Measurements from ENCODE around the gene ZNF710. TPM values are rescaled to one million over a fixed set of nuclear protein-coding genes. Genes with fewer than 3 reads are reported as not detected.

Gene ZNF710
- total RNA-seq, 1 donor from 2014 or later, result 30.2 TPM

DNA sequence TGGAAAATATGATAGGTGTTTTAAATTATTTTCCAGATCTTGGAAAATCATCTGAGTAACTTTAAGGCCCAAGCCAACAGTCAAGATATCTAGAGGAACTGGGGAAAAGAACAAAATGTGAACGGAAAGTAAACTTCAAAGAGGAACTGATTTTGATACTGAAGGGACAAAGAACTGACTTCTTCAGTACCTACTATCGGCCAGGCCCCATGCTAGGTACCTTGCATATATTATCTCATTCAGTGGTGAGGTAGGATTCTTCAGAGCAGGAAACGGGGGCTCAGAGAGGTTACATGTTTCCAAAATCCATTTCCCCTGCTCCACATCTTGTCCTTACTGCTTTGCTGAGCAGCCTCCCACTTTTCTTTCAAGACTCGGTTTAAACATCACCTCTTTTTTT, 9.8 kb upstream of the ZNF710 start:
- DNase-seq (ENCODE audit: low spot score), result no peak

DNA sequence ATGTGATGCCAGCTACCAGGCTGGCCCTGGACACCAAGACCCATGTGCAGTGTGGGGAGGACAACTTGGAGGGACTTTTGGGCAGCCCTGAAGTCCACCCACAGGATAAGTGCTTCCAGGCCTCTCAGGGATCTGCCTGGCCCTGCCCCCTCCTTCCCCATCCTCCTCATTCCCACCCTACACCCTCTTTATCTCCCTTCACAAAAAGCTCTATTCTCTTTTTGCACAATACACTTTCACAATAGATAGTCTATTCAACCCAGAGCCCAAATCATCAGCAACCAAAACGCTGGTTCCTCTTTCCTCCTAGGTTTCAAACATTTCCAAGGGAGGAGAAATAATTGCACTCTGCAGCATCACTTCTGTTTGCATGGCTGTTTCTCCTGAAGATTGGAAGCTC, 7.8 kb upstream of the ZNF710 start:
- DNase-seq (ENCODE audit: low spot score), result no peak

DNA sequence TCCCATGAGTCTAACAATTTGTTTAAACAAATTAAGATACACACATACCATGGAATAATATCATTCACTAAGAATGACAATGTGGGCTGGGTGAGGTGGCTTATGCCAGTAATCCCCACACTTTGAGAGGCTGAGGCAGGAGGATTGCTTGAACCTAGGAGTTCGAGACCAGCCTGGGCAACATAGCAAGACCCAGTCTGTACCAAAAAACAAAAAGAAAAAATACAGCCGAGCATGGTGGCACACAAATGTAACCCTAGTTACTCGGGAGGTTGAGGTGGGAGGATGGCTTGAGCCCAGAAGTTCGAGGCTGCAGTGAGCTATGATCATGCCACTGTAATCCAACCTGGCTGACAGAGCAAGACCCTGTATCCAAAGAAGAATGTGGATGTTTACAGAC, 4.0 kb upstream of the ZNF710 start:
- DNase-seq (ENCODE audit: low spot score), result no peak

- DNase-seq (ENCODE audit: low spot score), result no peak
Measured at GRCh38 chr15:89998141-89998661, 2.9 kb upstream of the ZNF710 start.

GRCh38 chr15:89998923-89999675, 2.0 kb upstream of the ZNF710 start:
- no peak for DNase-seq (ENCODE audit: low spot score)

DNA sequence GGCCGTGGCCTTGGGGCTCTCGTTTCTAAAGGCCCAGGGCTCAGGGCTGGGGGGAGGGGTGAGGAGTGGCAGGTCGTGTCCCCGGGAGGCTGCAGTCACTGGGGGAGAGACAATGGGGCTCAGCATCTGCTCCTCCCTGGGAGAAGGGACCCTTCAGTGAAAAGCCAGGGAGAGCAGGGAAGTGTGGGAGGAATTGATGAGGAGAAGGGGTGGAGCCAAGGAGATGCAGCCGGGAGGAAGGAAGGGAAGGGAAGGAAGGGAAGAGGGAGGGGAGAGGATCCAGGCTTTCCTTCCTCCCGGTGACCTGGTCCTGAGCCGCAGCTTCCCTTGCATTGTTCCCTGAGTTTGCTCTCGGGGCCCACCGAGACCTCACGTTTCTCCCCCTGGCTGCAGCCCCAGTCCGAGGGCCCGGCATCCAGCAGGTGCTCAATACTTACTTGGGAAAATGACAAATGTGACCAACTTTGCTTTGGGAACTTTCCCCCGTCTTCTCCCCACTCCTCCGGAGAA, 1.4 kb upstream of the ZNF710 start:
- no peak for DNase-seq (ENCODE audit: low spot score)

GRCh38 chr15:90000186-90001001, 730 bp upstream of the ZNF710 start:
- no peak for DNase-seq (ENCODE audit: low spot score)

DNA sequence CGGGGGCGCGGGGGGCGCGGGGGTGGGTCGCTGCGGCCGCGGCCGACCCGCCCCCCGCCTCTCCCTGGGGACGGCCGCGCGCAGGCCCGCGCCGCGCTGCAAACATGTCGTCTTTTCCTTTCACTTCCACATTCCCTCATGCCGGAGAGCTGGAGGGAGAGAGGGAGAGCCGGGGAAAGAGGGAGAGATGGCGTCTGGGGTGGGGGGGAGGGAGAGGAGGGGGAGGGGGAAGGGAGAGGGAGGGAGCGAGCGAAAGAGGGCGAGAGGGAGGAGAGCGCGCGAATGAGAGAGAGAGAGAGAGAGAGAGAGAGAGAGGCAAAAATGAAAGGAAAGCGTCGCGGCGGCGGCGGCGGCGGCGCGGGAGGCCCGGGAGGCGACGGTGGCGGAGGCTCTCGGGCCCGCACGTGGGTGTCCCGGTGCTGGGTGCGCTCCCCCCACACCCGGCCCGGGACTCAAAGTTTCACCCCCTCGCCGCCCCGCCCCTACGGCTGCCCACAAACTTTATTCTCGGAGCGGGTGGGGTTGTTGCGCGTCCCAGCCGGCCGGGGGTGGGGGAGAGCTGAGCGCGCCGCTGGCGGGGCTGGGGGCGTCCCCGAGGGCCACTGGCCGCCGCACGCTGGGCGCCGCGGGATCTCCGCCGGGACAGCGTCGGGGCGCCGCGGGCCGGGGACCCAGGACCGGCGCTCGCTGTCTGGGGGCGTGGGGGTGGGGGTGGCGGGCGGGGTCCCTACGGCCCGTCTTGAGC, 731 bp downstream of the ZNF710 start:
- peak; percentile 45 for DNase-seq (ENCODE audit: low spot score)

- no peak for DNase-seq (ENCODE audit: low spot score)
Measured at GRCh38 chr15:90002428-90002844, 1.3 kb downstream of the ZNF710 start.

- no peak for DNase-seq (ENCODE audit: low spot score)
Measured at GRCh38 chr15:90003736-90004135, 2.6 kb downstream of the ZNF710 start.

- no peak for DNase-seq (ENCODE audit: low spot score)
Measured at GRCh38 chr15:90004252-90004651, 3.1 kb downstream of the ZNF710 start.

- no peak for DNase-seq (ENCODE audit: low spot score)
Measured at GRCh38 chr15:90004671-90005070, 3.5 kb downstream of the ZNF710 start.

- no peak for DNase-seq (ENCODE audit: low spot score)
Measured at GRCh38 chr15:90006217-90007075, 5.3 kb downstream of the ZNF710 start.

DNA sequence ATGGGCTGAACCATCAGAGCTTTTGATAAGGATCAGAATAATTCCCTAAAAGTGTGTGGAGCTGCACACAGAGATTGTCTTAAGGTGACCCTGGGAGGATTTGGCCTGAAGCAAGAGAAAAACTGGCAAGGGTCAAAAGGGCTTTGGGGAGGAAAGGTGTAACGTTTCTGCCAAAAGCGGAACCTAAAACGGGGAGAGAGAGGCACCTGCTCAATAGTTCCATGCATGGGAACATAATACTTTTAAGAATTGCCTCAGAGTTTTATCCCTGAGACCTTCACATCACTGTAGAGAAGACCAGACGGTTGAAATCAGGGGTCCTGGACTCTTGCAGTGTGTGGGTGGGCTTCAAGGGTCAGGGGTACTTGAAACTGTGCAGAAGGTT, 5.9 kb downstream of the ZNF710 start:
- no peak for DNase-seq (ENCODE audit: low spot score)

DNA sequence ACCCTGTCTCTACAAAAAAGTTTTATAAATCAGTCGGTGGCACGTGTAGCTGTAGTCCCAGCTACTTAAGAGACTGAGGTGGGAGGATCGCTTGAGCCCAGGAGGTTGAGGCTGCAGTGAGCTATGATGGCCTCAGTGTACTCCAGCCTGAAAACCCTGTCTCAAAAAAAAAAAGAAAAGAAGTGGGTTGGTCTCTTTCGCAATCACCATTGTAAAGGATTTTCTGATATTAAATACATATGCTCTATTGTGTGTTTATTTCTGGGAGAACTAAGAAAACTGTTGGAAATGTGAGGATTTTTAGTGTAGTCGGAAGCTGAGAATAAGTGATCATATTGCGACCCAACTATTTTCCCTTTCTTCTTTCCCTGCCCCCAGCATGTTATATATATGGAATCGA, 7.5 kb downstream of the ZNF710 start:
- no peak for DNase-seq (ENCODE audit: low spot score)

GRCh38 chr15:90009301-90010022, 8.3 kb downstream of the ZNF710 start:
- DNase-seq (ENCODE audit: low spot score), result no peak

DNA sequence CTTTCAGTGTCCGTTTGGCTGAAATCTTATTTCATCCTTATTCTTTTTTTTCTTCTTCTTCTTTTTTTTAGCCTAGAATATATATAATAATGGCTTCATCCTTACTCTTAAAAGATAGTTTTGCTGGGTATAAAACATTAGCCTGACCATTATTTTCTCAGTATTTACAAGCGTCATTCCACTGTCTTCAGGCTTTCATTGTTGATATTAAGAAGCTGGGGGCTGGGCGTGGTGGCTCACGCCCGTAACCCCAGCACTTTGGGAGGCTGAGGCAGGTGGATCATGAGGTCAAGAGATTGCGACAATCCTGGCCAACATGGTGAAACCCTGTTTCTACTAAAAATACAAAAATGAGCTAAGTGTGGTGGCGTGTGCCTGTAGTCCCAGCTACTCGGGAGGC, 10.6 kb downstream of the ZNF710 start:
- DNase-seq (ENCODE audit: low spot score), result no peak

GRCh38 chr15:90013503-90013937, 12.4 kb downstream of the ZNF710 start:
- no peak for DNase-seq (ENCODE audit: low spot score)

- DNase-seq (ENCODE audit: low spot score), result no peak
Measured at GRCh38 chr15:90015294-90015693, 14.2 kb downstream of the ZNF710 start.

- DNase-seq (ENCODE audit: low spot score), result no peak
Measured at GRCh38 chr15:90015749-90016148, 14.6 kb downstream of the ZNF710 start.
